ENCODE measurements around the gene FMO3. TPM values are rescaled to one million over a fixed set of nuclear protein-coding genes. Genes with fewer than 3 reads are reported as not detected.

The FMO3 gene
- total RNA-seq, 1 experiment from 2014 or later: not detected

DNA sequence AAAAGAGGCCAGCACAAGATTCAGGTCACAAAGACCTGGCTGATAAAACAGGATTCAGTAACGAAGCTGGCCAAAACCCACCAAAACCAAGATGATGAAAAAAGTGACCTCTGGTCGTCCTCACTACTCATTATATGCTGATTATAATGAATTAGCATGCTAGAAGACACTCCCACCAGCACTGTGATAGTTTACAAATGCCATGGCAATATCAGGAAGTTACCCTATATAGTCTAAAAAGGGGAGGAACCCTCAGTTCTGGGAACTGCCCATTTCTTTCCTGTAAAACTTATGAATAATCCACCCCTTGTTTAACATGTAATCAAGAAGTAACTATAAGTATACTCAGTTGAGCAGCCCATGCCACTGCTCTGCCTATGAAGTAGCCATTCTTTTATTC, 68.4 kb downstream of the FMO3 start:
- BruUV-seq (replicated peaks): no TSS peak
- intact Hi-C loops (cut with micrococcal nuclease; ENCODE audit: unreplicated experiment): no loop called here
- H3K36me3 ChIP-seq (ENCODE audit: insufficient read depth, low read length, poor library complexity, severe bottlenecking): no peaks in the 10 kb centered on the region
- H3K9me3 ChIP-seq (ENCODE audit: low read depth, low read length, poor library complexity, severe bottlenecking): no peaks in the 10 kb centered on the region
- POLR2A ChIA-PET (ENCODE audit: low non-redundant PET): no interaction called here
- TF ChIP-seq, protein P1, sequence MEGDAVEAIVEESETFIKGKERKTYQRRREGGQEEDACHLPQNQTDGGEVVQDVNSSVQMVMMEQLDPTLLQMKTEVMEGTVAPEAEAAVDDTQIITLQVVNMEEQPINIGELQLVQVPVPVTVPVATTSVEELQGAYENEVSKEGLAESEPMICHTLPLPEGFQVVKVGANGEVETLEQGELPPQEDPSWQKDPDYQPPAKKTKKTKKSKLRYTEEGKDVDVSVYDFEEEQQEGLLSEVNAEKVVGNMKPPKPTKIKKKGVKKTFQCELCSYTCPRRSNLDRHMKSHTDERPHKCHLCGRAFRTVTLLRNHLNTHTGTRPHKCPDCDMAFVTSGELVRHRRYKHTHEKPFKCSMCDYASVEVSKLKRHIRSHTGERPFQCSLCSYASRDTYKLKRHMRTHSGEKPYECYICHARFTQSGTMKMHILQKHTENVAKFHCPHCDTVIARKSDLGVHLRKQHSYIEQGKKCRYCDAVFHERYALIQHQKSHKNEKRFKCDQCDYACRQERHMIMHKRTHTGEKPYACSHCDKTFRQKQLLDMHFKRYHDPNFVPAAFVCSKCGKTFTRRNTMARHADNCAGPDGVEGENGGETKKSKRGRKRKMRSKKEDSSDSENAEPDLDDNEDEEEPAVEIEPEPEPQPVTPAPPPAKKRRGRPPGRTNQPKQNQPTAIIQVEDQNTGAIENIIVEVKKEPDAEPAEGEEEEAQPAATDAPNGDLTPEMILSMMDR (conservative IDR thresholded peaks at IDR 0.05; ENCODE audit: low read depth, low read length): no peak
- no peak for TF ChIP-seq EZH2 (IDR thresholded peaks at IDR 0.05; ENCODE audit: borderline replicate concordance, low read depth, low read length, poor library complexity, severe bottlenecking)
- CTCF ChIA-PET: no interaction called here
- DNase-seq (ENCODE audit: low spot score): no peak
- H3K27ac ChIP-seq (ENCODE audit: low read depth, low read length, poor library complexity, severe bottlenecking): no peak overlapping the region
- H3K4me3 ChIP-seq (ENCODE audit: low read depth, low read length, poor library complexity, severe bottlenecking): no peak overlapping the region
- no peaks in the 10 kb centered on the region for H3K4me1 ChIP-seq (ENCODE audit: insufficient read depth, low read length, poor library complexity, severe bottlenecking)
- no peaks in the 10 kb centered on the region for H3K27me3 ChIP-seq (replicated peaks; ENCODE audit: insufficient read depth, low read depth, low read length, poor library complexity)

GRCh38 chr1:171160211-171160610, 69.5 kb downstream of the FMO3 start:
- TF ChIP-seq, protein P1 (conservative IDR thresholded peaks at IDR 0.05; ENCODE audit: low read depth, low read length): no peak
- TF ChIP-seq EZH2 (IDR thresholded peaks at IDR 0.05; ENCODE audit: borderline replicate concordance, low read depth, low read length, poor library complexity, severe bottlenecking): no peak
- DNase-seq (ENCODE audit: low spot score): no peak
- POLR2A ChIA-PET (ENCODE audit: low non-redundant PET): no interaction called here
- Histone ChIP-seq H3K27me3 (replicated peaks; ENCODE audit: insufficient read depth, low read depth, low read length, poor library complexity) (no peaks in the 10 kb centered on the region), H3K9me3 (ENCODE audit: low read depth, low read length, poor library complexity, severe bottlenecking) (no peaks in the 10 kb centered on the region), H3K4me3 (ENCODE audit: low read depth, low read length, poor library complexity, severe bottlenecking) (no peak overlapping the region), H3K36me3 (ENCODE audit: insufficient read depth, low read length, poor library complexity, severe bottlenecking) (no peaks in the 10 kb centered on the region), H3K27ac (ENCODE audit: low read depth, low read length, poor library complexity, severe bottlenecking) (no peak overlapping the region), H3K4me1 (ENCODE audit: insufficient read depth, low read length, poor library complexity, severe bottlenecking) (no peaks in the 10 kb centered on the region)
- CTCF ChIA-PET: no interaction called here
- intact Hi-C loops (cut with micrococcal nuclease; ENCODE audit: unreplicated experiment): no loop called here
- BruUV-seq (replicated peaks): no TSS peak

DNA sequence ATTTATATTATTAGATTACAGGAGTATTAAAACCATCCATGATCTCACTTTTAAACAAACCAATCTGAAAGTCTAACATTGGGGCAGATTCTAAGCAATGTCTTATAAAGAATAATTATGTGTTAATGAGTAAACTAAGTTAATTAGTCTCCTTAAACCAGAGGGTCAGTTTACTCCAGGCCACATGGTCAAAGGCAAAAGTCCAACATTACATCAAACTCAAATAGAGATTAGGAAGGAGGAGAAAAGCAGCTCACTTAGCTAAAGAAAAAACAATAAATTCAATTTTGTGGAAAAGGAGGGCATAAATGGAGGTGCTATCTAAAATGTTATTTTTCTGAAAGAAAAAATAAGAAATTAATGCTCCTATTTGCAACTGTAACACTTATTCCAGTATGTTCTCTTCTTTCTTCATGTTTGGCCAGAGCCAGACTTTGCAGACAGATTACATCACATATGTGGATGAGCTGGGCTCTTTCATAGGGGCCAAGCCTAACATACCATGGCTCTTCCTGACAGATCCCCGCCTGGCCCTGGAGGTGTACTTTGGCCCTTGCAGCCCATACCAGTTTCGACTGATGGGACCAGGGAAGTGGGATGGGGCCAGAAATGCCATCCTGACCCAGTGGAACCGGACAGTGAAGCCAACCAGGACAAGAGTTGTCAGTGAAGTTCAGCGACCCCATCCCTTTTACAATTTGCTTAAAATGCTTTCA, 70.1 kb downstream of the FMO3 start:
- intact Hi-C loops (cut with micrococcal nuclease; ENCODE audit: unreplicated experiment): no loop called here
- POLR2A ChIA-PET (ENCODE audit: low non-redundant PET): no interaction called here

More for the DNA sequence above, 70.1 kb downstream of the FMO3 start:
- TF ChIP-seq, protein P1 (conservative IDR thresholded peaks at IDR 0.05; ENCODE audit: low read depth, low read length): no peak
- no peak for TF ChIP-seq EZH2 (IDR thresholded peaks at IDR 0.05; ENCODE audit: borderline replicate concordance, low read depth, low read length, poor library complexity, severe bottlenecking)
- no TSS peak for BruUV-seq (replicated peaks)
- DNase-seq (ENCODE audit: low spot score): no peak
- no peaks in the 10 kb centered on the region for H3K36me3 ChIP-seq (ENCODE audit: insufficient read depth, low read length, poor library complexity, severe bottlenecking)
- no peaks in the 10 kb centered on the region for H3K9me3 ChIP-seq (ENCODE audit: low read depth, low read length, poor library complexity, severe bottlenecking)
- H3K4me3 ChIP-seq (ENCODE audit: low read depth, low read length, poor library complexity, severe bottlenecking): no peak overlapping the region
- no peaks in the 10 kb centered on the region for H3K4me1 ChIP-seq (ENCODE audit: insufficient read depth, low read length, poor library complexity, severe bottlenecking)
- H3K27me3 ChIP-seq (replicated peaks; ENCODE audit: insufficient read depth, low read depth, low read length, poor library complexity): no peaks in the 10 kb centered on the region
- no peak overlapping the region for H3K27ac ChIP-seq (ENCODE audit: low read depth, low read length, poor library complexity, severe bottlenecking)
- CTCF ChIA-PET: no interaction called here

Measured in A673 (cell line).